HG03060 (cell line): Measurements from ENCODE around the gene BCL2L2.

ENCODE experiments used
- ATAC-seq: cut with Tn5 transposase; IDR thresholded peaks from one replicate; pipeline ENCODE4 v1.9.1; 2021; ENCODE audit warnings: low read depth, moderate number of reproducible peaks; ENCODE audit not compliant: unreplicated experiment

BCL2L2 gene

GRCh38 chr14:23299211-23299957 lies 7.2 kb upstream of the BCL2L2 start:
- no peak for ATAC-seq

GRCh38 chr14:23299986-23300686 lies 6.5 kb upstream of the BCL2L2 start:
- ATAC-seq = no peak

- ATAC-seq = no peak
These were observed 5.9 kb upstream of the BCL2L2 start for GRCh38 chr14:23300687-23301223.

GRCh38 chr14:23301288-23301968 lies 5.2 kb upstream of the BCL2L2 start:
- ATAC-seq = peak; percentile 46

- no peak for ATAC-seq
These were observed 4.7 kb upstream of the BCL2L2 start for GRCh38 chr14:23301969-23302289.

- no peak for ATAC-seq
These were observed 4.1 kb upstream of the BCL2L2 start, which contains the start of gene PPP1R3E for GRCh38 chr14:23302290-23303225. Gene PPP1R3E, minus strand, starts transcription at chr14:23302859. Its CDS starts 283 bp downstream, at chr14:23302576.

- ATAC-seq = no peak
These were observed 505 bp downstream of the BCL2L2 start for GRCh38 chr14:23307146-23307530.

- ATAC-seq = no peak
These were observed 1.3 kb downstream of the BCL2L2 start for GRCh38 chr14:23307687-23308644.

GRCh38 chr14:23308721-23309445 lies 2.2 kb downstream of the BCL2L2 start:
- no peak for ATAC-seq

GRCh38 chr14:23310546-23310945 lies 3.9 kb downstream of the BCL2L2 start:
- ATAC-seq = no peak

- no peak for ATAC-seq
These were observed 9.7 kb downstream of the BCL2L2 start for GRCh38 chr14:23316300-23316699.

GRCh38 chr14:23319746-23320583 lies 13.3 kb downstream of the BCL2L2 start:
- ATAC-seq = no peak

- peak; percentile 83 for ATAC-seq
These were observed 14.2 kb downstream of the BCL2L2 start, which contains the start of gene PABPN1 for GRCh38 chr14:23320584-23321571. Gene PABPN1, plus strand, starts transcription at chr14:23321457. Its CDS starts 13 bp downstream, at chr14:23321470.

- no peak for ATAC-seq
These were observed 15.2 kb downstream of the BCL2L2 start for GRCh38 chr14:23321572-23322547.
